ENCODE measurements around the gene KCTD17.

Gene KCTD17, protein sequence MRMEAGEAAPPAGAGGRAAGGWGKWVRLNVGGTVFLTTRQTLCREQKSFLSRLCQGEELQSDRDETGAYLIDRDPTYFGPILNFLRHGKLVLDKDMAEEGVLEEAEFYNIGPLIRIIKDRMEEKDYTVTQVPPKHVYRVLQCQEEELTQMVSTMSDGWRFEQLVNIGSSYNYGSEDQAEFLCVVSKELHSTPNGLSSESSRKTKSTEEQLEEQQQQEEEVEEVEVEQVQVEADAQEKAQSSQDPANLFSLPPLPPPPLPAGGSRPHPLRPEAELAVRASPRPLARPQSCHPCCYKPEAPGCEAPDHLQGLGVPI

DNA sequence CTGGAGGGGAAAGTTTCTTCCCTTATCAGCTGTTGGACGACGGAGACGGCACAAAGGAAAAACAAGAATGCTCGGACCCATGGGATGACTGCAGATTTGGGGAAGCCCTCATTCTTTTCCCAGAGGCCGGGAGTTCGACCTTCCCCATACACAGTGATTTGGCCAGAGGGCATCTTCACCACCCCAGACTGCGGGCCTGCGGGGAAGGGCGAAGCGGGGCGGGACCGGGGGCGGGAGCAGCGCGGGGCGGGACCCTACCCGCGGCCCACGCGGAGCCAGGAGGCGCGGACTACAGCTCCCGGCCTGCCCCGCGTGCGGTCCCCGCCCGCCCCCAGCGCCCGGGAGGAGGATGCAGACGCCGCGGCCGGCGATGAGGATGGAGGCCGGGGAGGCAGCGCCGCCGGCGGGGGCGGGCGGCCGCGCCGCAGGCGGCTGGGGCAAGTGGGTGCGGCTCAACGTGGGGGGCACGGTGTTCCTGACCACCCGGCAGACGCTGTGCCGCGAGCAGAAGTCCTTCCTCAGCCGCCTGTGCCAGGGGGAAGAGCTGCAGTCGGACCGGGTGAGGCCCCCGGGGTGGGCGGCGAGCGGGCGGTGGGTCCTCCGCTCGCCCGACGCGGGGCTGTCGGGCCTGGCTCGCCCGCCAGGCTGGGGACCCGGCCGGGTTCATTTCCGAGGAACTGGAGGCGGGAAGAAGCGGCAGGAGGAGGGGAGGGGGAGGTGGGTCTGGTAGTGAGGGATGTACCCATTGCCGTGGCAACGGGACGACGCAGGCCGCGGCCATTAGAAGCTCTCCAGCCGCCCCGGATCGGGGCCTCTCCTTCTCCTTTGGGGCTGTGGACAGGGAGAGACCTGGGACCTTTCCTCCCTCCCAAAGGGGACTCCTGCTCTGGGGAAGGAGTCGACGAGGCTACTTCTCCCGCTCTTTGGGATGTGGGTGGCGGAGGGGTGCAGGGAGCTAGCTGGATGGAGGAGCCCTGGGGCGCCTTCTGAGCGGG, at the start of gene KCTD17:
TSS of gene KCTD17 (plus strand) at position 352 of the 995 bp plus-strand sequence. CDS start at position 371, 19 bp downstream.
- peak; percentile 65 to 66 for DNase-seq

DNA sequence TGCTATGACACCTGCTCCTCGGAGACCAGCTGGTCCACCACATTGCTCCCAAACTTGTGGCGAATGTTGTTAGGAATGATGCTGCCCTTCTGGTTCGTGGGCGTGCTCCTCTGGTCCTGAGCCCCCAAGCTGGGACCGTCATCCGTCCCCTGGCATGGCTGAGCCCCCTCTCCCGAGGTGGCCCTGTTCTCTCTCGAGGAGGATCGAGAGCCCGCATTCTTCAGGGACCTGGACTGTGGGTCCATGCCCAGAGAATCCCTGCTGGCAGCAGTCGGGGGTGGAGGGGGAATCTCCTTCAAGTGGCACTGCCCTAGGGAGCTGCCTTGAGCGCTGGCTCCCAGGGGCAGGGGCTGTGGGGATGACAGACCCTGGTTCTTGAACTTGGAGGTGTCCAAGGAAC, 49.7 kb upstream of the KCTD17 start:
- no peak for DNase-seq

DNA sequence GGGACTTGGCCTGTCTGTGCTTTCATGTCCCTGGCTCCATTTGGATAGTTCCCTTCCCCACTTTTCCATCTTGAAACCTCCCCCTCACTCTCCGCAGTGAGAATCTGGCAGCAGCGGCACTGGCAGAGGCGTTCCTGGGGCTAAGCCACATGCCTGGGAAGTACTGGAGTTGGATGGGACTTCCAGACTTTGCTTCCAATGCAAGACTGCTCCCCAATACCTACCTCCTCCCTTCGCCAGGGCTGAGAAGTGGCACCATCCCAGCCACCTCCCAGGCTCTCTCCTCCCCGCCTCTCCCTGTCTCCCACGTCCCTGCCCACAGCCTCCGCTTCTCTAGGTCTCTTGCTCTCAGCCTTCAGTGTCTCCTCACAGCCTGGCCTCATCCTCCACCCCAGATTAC, 48.9 kb upstream of the KCTD17 start:
- no peak for DNase-seq

DNA sequence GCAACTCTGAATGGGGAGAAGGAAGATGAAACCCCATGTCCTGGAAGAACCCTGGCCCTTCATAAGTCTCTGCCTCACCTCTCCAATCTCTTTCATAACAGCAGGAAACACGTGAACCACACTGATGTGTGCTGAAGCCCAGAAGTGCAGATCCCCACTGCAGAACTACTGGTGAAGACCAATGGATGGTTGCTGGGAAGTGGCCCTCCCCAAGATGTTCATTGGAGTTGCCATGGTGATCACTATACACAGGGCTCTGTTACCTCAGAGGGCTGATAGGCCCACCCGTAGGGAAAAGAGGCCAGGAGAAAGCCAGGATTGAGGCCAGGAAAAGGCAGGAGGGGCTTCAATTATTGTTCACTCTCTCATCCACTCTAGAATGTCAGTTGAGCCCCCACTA, 43.9 kb upstream of the KCTD17 start:
- no peak for DNase-seq

DNA sequence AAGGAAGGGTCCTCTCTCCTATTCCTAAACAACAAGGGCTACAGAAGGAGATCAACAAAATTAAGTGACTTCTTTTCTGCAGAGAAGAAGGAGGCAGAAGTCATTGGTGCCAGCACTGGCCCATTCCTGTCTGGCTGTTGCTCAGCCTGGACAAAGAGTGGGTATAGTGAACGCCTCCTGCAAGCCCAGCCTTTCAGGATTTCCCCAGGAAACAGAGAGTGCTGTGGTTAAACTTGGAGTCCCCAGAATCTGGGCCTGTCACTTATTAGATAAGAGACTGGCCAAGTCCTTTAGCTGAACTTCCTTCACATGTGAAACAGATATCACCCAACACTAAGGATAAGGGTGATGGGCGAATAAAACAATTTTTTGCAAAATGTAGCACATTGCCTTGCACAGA, 43.2 kb upstream of the KCTD17 start:
- no peak for DNase-seq

DNA sequence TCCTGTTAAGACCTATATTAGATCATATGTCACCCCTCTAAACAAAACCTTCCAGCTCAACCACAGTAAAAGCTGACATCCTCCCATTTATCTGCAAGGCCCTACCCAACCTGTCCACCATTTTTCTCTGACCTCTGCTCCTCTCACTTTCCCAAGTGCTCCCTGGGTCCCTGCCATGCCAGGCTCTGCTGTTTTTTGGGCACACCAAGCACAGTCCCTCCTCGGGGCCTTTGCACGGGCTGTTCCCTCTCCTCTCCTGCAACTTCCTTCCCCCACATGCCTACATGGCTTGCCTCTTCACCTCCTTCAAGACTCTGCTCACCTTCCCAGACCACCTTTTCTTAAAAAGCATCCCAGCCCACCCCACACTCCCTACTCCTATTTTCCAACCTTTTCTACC, 42.1 kb upstream of the KCTD17 start:
- no peak for DNase-seq

DNA sequence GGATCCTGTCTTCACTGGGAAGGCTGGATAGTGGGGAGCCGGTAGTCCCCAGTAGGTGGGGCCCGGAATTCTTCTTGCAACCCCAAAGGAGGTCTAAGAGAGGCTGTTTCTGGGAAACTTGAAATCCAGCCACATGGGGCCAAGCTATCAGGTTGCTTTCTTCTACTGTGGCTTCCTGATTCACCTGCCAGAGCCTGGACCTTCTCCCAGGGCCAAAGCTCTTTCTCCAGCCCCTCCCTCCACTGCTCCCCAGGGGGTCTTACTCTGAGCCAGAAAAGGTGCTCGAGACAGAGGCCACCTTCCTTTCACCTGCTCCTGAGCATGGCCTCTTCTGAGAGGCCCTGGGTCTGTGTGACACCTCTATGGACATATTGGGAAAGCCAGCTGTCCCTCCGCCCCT, 41.4 kb upstream of the KCTD17 start:
- DNase-seq: no peak

DNA sequence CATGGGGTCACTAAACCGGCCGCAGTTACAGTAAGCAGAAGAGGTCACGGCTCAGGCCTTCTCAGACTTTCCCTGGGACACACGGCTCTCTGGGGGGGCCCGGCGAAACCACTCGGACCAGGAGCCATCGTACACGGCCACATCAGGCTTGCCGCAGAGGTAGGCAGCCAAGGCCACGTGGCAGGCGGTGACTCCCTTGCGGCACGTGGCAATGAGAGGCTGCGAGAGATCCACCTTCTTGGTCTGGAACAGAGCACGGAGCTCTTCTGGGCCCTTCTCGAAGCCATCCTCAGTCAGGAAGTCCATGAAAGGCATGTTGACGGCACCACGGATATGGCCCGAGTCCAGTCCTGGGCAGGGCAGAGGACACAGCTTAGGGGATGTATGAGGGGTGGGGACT, 40.6 kb upstream of the KCTD17 start:
- DNase-seq: no peak

DNA sequence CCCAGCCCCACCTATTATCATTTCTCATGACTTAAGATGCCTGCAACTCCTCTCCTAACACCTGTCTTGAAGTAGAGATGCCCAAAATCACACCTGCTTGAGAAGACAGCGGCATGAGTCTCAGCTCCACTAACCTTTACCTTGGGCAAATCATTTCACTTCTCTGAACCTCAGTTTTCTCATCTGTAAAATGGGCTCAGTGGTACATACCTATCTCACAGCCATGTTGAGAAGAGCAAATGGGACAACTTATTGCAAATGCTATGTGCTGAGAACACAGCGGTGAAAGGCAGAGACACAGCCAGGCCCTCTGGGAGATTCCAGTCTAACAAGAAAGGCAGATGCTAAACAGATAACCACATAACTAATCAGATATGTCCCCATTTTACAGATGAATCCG, 40.1 kb upstream of the KCTD17 start:
- DNase-seq: no peak

DNA sequence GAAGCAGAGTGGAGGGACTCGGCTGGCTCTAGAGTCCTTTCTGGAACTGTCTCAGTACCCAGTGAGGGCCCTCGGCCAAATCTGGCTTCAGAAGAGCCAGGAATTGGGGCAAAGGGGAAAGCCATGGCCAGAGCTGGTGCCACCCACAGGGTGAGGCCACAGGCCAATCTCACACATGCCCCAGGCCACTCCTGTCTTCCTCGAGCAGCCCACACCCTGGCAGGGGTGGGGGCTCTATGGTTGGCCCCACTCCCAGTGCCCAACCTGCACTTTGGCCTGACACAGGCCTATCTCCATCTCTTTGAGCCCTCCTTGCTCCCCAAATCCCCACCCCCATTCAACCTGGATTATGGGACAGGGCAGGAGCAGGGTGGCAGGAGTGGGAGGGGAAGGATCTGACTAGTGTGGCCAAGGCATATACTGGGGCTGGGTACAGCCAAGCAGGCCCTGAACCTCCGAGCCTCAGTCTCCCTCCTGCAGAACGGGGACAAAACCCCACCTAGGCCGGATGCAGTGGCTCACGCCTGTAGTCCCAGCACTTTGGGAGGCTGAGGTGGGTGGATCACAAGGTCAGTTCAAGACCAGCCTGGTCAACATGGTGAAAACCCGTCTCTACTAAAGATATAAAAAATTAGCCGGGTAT, 39.2 kb upstream of the KCTD17 start:
- no peak for DNase-seq

DNA sequence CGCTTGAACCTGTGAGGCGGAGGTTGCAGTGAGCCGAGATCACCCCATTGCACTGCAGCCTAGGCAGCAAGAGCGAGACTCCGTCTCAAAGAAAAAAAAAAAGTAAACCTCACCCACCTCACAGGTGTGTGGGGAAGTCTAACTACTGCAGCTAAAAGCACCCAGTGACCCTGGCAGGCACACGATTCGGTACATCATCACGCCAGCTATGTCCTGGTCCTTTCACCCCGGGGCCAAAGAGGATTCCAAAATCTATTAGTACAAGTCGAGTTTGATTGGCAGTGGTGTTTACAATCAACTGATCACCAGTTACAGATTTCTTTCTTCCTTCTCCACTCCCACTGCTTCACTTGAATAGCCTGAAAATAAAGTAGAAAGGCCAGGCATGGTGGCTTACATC, 38.6 kb upstream of the KCTD17 start:
- no peak for DNase-seq

DNA sequence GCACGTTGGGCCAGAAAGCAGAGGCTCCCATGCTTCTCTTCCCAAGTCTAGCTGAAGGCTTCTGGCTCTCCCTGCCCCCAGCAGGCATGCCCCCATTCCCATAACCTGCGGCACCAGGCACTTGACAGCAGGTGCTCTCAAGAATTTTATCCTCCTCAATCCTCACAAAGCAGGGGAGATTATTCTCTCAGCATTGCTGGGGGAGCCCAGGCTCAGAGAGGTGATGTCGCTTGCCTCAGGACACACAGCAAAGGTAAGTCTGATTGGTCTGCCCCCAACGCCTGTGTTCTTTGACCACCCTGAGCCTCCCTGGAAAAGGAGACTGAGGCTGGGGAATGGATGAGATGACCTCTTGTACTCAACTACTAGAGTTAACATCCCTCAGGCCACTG, 37.1 kb upstream of the KCTD17 start:
- no peak for DNase-seq

DNA sequence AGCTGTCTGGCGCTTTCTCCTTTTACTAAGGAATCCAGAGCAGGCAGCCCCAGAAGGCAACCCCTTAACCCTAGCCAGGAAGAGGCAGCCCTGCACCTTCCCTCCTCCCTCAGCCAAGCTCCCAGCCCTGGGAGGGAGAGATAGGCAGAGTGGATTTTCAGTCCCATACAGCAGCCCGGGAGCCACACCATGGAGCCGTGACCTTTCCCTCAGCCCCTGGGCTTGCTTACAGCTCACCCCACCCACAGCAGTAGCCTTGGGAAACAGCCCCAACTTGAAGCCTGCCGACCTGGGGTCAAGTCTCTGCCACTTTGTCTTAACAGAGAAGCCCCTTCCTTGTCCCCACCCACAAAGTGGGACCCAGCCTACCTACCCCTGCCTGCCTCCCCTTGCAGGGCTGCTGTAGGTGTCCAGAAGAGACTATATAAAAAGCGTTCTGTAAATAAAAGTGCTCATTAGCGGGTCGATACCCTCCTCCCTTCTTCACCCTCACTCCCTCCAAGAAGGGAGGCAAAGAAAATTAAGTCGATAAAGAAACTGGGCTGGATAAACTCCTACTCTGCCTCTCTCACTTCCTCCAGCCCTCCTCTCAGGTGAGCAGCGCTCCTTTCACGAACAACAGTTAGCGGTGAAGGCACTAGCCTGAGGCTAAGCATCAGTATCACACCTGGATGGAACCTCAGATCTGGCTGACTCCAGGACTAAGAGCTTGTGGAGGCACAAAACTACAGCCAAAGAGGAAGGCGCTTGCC, 36.5 kb upstream of the KCTD17 start:
- DNase-seq: no peak

DNA sequence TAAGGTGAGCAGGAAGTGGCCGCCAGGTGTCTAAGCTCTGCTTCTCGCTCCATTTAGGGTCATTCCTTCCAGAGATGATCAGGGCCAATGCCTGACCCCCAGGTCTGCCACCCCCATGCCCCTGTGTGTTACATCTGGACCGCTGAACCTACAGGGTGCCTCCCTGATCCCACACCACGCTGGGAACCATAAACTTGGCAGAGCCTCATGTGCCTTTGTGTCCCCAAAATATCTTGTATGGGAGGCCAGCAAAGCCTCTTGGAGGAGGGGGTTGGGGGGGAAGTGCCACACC, 36.0 kb upstream of the KCTD17 start:
- DNase-seq: no peak

DNA sequence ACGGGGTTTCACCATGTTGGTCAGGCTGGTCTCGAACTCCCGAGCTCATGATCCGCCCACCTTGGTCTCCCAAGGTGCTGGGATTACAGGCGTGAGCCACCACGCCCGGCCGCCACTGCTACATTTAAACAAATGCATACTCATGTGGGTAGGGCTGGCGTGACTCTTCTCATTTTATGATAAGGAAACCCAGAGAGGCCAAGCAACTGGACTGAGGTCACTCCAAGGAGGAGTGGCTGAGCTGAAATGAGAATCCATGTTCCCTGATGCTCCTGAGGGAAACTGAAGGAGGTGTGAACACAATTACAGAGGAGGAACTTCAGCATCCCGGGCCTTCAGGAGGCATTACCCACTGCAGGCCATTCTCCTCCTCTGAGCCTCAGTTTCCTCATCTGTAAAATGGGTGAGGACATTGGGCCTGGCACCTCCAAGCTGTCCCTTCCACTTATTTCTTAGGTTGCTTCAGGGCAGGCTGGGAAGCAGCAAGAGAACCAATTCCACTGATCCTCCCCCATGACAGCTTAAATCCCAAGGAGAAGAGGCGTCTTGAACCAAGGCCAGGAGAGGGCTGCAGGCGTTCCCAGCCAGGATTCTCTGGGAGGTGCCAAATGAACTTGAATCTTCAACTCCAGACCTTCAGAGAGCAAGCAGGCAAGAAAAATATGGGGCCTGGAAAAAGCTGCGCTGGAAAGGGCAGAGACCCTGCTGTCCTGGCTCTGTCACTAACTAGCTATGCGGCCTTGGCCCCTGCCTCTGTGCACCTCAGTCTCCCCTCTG, 35.2 kb upstream of the KCTD17 start:
- DNase-seq: no peak

DNA sequence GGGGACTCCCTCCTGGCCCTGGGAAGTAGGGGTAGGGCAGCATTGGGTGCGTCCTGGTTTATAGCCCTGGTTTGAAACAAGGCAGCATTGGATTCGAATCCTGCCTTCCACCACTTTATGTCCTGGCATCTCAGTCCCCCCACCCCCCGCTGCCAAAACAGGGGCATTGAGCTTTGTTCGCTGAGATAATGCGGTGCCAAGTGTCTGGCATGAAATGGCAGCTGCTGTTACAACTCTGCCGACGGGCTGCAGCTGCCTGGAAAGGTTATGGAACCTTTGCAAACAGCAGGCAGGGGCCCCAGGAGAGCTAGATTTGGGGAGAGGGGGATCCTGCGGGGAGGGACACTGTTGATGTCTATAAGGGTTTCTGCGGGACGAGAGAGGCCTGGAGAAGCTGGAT, 34.2 kb upstream of the KCTD17 start:
- no peak for DNase-seq

DNA sequence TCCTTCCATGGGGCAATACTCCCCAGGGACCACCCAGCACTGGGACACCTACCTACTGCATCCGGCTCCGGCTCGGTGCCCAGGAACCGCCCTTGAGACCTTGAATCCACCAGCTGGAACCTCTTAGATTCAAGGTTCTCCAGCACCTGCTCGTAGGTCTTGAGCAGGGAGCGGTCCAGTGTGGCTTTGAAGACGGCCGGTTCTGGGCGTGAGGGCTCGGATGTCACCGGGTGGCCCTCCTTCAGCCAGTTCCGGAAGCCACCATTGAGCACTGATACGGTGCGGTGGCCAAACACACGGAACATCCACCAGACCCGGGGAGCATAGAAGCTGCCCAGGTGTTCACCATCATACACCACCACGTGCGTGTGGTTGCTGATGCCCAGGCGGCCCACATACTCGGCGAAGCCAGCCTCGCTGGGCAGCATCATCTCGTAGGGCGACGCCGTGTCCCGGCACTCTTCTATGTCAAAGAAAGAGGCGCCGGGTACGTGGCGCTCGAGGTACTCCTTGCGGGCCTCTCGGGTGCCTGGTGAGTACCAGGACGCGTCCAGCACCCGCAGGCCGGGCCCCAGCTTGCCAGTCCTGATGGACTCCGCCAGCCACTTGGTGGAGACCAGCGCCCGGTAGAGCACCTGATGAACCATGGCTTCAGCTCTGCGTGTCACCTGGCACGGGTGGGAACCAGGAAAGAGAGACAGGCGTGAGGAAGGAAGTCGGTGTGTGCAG, 33.3 kb upstream of the KCTD17 start:
- no peak for DNase-seq

DNA sequence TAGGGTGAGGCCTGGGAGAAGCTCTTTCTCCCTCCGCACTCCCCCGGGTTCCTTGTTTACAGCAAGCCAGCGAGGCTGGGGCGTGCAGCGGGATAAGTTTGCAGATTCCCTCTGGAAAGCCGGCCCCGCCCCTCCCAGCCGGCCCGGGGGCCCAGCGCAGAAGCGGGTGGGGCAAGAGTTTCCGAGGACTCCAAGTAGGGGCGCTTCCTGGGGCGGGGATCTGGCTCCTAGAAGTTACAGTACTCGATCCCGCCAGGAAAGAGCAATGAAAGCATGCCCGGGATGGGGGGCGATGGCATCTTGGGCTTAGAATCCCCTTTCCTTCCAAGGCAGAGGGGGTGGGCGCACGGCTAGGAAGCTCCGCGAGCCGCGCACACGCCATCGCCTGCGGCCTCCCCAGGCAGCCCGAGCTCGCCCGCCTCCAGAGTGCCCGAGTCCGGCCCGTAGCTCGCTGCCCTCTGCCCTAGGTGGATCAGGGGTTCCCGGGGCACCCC, 32.7 kb upstream of the KCTD17 start:
- no peak for DNase-seq

DNA sequence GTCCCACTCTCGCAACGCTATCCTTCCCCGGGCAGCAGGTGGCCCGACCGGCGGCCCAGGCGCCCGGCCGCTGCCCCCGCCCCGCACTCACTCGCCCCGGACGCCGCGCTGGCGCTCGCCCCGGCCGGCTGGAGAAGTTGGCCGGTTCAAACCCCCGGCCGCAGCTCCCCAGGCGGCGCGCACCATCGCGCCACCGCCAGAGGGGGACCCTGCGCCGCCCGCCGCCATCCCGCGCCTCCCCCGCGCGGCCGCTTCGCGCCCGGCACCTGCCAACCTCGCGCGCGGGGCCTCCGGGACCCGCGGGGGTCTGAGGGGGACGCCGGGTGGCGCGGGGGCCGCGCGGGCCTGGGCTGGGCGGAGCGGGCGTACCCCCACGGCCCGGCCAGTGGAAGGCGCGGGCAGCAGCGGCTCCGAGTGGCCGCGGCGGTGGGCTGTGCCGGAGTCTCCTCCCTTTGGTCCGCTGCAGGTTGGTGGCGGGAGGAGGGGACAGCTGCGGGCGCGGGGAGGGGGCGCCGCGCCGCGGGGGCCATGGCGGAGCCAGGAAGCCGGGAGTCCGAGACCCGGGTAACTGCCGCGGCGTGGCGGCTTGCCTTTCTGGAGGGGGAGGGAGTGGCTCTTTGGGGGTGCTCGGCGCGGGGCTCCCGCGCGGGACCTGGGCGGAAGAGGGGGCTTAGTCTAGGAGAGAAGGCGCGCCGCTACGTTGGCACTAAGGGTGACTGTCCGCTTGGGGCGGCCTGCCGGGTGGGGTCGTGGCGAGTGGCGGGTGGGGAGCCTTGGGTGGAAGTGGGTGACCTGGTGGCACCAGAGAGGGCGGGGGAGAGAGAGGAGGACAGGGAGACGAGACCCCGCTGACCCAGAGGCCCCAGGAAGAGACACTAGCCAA, 32.0 kb upstream of the KCTD17 start, which contains the start of the genes MPST and TST:
TSS of gene MPST (plus strand) at position 434 of the 883 bp plus-strand sequence. CDS start at position 529, 95 bp downstream.
TSS of gene TST (minus strand) at position 139 of the 883 bp plus-strand sequence. CDS start 715 bp downstream, outside the sequence.
- peak in 1 of 2 experiments; percentile 6 for DNase-seq

DNA sequence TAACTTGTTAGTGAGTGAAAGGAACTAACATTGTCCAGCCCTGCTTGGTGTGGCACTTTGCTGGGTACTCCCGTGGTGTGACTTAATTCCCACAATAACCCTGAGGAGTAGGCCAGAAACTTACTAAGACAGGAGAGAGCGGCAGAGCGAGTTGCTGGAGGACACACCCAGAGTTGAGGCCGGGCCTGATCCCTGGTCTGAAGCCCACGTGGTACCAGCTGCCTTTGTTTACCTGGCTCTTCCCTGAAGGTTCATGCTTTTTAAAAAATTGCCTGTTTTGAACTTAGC, 31.4 kb upstream of the KCTD17 start:
- no peak for DNase-seq
